SHP77 (cell line): ENCODE results near the gene U2AF1L4.

Source experiments
- DNase-seq, 2 experiments: peaks; one replicate each; lab custom pipeline; 2025; lab: John Stamatoyannopoulos, UW

Gene U2AF1L4

GRCh38 chr19:35740423-35741202 is 4.6 kb downstream of the U2AF1L4 start:
- DNase-seq: peak; percentile 97 to 98

- no peak for DNase-seq
Measured at GRCh38 chr19:35740108-35740422, 5.2 kb downstream of the U2AF1L4 start.

GRCh38 chr19:35739275-35740107 is 5.7 kb downstream of the U2AF1L4 start:
- DNase-seq: no peak

GRCh38 chr19:35738887-35739229 is 6.4 kb downstream of the U2AF1L4 start:
- no peak for DNase-seq

- DNase-seq: no peak
Measured at GRCh38 chr19:35738021-35738886, 7.0 kb downstream of the U2AF1L4 start.

DNA sequence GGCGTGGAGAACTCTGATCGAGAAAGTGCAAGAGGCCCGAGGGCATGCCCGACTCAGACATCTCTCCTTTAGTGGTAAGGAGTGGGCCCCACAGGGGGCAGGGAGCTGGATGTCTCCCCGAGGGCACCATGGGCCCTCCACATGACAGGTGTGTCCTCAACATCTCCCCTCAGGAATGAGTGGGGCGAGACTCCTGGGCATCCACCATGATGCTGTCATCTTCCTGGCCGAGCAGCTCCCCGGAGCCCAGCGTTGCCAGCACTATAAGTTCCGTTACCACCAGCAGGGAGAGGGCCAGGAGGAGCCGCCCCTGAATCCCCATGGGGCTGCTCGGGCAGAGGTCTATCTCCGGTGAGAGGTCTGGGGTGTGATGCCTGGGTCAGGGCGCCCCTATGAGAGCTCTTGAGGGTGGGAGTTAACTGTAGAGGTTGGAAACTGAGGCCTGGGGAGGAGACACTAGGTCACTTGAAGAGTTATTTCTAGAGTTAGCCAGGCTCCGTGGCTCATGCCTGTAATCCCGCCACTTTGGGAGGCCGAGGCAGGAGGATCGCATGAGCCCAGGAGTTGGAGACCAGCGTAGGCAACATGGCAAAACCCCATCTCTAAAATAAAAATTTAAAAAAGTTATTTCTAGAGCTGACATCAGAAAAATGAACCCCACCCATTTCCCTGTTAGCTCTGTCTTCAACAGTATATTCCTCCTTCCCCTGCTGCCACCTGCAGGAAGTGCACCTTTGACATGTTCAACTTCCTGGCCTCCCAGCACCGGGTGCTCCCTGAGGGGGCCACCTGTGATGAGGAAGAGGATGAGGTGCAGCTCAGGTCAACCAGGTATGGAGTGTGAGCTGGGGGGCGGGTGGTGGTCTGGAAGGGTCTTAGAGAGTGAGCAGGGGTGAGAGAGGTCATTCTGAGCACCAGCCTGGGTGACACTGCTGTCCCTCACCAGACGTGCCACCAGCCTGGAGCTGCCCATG is 8.0 kb downstream of the U2AF1L4 start:
- DNase-seq: no peak

GRCh38 chr19:35734889-35735288 is 10.3 kb downstream of the U2AF1L4 start:
- no peak for DNase-seq

- no peak for DNase-seq
Measured at GRCh38 chr19:35734273-35734672, 10.9 kb downstream of the U2AF1L4 start.

GRCh38 chr19:35733180-35734125 is 11.8 kb downstream of the U2AF1L4 start:
- DNase-seq: no peak

DNA sequence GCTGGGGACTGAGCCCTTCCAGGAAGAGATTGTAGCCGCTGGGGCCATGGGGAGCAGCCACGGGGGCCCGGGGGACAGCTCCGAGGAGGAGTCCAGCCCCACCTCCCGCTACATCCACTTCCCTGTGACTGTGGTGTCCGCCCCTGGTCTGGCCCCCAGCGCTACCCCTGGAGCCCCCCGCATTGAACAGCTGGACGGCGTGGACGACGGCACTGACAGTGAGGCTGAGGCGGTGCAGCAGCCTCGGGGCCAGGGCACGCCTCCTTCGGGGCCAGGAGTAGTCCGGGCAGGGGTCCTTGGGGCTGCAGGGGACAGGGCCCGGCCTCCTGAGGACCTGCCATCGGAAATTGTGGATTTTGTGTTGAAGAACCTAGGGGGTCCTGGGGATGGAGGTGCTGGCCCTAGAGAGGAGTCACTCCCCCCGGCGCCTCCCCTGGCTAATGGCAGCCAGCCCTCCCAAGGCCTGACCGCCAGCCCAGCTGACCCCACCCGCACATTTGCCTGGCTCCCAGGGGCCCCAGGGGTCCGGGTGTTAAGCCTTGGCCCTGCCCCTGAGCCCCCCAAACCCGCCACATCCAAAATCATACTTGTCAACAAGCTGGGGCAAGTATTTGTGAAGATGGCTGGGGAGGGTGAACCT is 12.6 kb downstream of the U2AF1L4 start:
- DNase-seq: no peak

- DNase-seq: no peak
Measured at GRCh38 chr19:35731779-35732405, 13.3 kb downstream of the U2AF1L4 start.

GRCh38 chr19:35731353-35731752 is 13.9 kb downstream of the U2AF1L4 start:
- DNase-seq: no peak

- DNase-seq: no peak
Measured at GRCh38 chr19:35730326-35730725, 14.9 kb downstream of the U2AF1L4 start.

- no peak for DNase-seq
Measured at GRCh38 chr19:35729763-35730162, 15.5 kb downstream of the U2AF1L4 start.

DNA sequence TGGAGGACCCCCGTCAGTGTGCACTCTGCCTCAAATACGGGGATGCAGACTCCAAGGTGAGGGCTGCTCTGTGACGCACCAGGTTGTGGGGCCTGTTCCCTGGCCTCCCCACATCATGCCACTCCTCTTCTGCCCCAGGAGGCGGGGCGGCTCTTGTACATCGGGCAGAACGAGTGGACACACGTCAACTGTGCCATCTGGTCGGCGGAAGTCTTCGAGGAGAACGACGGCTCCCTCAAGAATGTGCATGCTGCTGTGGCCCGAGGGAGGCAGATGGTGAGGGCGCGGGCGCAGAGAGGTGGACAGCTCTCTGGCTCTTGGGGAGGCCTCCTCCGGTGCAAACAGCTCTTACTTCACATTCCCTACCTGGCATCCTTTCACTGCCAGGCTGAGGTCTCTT is 16.2 kb downstream of the U2AF1L4 start:
- no peak for DNase-seq

GRCh38 chr19:35727956-35728706 is 17.1 kb downstream of the U2AF1L4 start:
- DNase-seq: no peak

GRCh38 chr19:35727053-35727955 is 17.9 kb downstream of the U2AF1L4 start:
- DNase-seq: no peak
